Esophagus muscularis mucosa (tissue), 4 donors: ENCODE results near the gene NUMA1. TPM values are rescaled to one million over a fixed set of nuclear protein-coding genes. Genes with fewer than 3 reads are reported as not detected.

ENCODE experiments used
- DNase-seq: peaks from one replicate; pipeline ENCODE4 v3.0.0-alpha.2; 2017; ENCODE audit errors: extremely low spot score
- H3K27ac ChIP-seq, 4 donors: fragments of 200-600 bp; sonication (generic); replicated peaks in 1 of 4; 1 replicate in 3 of 4; 2 replicates in 1 of 4; pipeline ENCODE4 v1.5.1; 2016 to 2019; ENCODE audit warnings: mild to moderate bottlenecking in 1 of 4
- H3K27me3 ChIP-seq, 4 donors: fragments of 200-600 bp; sonication (generic); one replicate each; pipeline versions ENCODE4 v1.5.1 to v1.6.0; 2016 to 2019
- H3K36me3 ChIP-seq, 4 donors: fragments of 200-600 bp; sonication (generic); one replicate each; pipeline ENCODE4 v1.5.1; 2016 to 2019
- H3K4me1 ChIP-seq, 4 donors: fragments of 200-600 bp; sonication (generic); one replicate each; pipeline ENCODE4 v1.5.1; 2016 to 2019
- H3K4me3 ChIP-seq, 4 donors: fragments of 200-600 bp; sonication (generic); 1 replicate in 2 of 4; 2 replicates in 2 of 4; pipeline ENCODE4 v1.5.1; 2016 to 2019; ENCODE audit warnings: mild to moderate bottlenecking in 4 of 4, moderate library complexity in 1 of 4
- H3K9me3 ChIP-seq, 4 donors: fragments of 200-600 bp; sonication (generic); 1 replicate in 3 of 4; 2 replicates in 1 of 4; pipeline ENCODE4 v1.5.1; 2016 to 2019
- CTCF ChIP-seq, 3 experiments: fragments of 200-600 bp in 2 of 3; fragments of 450-650 bp in 1 of 3; sonication (generic) in 2 of 3; IDR thresholded peaks; one replicate each; pipeline ENCODE4 v1.5.1; 2017 to 2019; ENCODE audit warnings: antibody characterized with exemption in 3 of 3, mild to moderate bottlenecking in 2 of 3, moderate library complexity in 1 of 3
- EP300 ChIP-seq: sonication (generic); formaldehyde crosslinking; IDR thresholded peaks from one replicate; pipeline ENCODE4 v1.6.1; 2017; ENCODE audit warnings: antibody characterized with exemption
- POLR2A ChIP-seq: fragments of 450-650 bp; IDR thresholded peaks from one replicate; pipeline ENCODE4 v1.6.1; 2017; ENCODE audit warnings: antibody characterized with exemption, moderate library complexity, mild to moderate bottlenecking, low read depth
- POLR2AphosphoS5 ChIP-seq, 2 donors: sonication (generic); formaldehyde crosslinking; IDR thresholded peaks; one replicate each; pipeline ENCODE4 v1.6.1; 2017; ENCODE audit warnings: antibody characterized with exemption in 2 of 2
- WGBS: methylation state at CpG from one replicate; pipeline ENCODE4 v1.1.5; 2018; 5-methylcytosine and 5-hydroxymethylcytosine counted together
- intact Hi-C: fragments of 100-400 bp; cut with DNase I; formaldehyde crosslinking; loops from one replicate; pipeline ENCODE4 v1.15.1; 2023
- total RNA-seq, 4 donors: library from RNA; depleted of rRNA; stranded (reverse); fragments of >200 nt; gene quantifications; one replicate each; pipeline versions ENCODE4 v1.1.0 to v1.2.1, GENCODE V29; 2016

Gene NUMA1
- total RNA-seq, 4 donors from 2014 or later: 214 to 328 (median 272) TPM

- H3K27ac ChIP-seq: peak within 1 kb of the TSS; percentile 90 to 93 (median 90)
- intact Hi-C loops: no loop called here
- TF ChIP-seq CTCF (IDR thresholded peaks at IDR 0.05): peak in 2 of 3 experiments; percentile 27 to 60
- TF ChIP-seq POLR2AphosphoS5 (IDR thresholded peaks at IDR 0.05): peak; percentile 95 to 97
- peak; percentile 75 for TF ChIP-seq POLR2A
- no peak for TF ChIP-seq EP300
- no peaks in the 10 kb centered on the region for H3K9me3 ChIP-seq
- H3K36me3 ChIP-seq: peaks cover 10 to 33% (median 22%) of the 10 kb centered on the region in 4 donors
- H3K27me3 ChIP-seq: no peaks in the 10 kb centered on the region
- peak; percentile 100 for DNase-seq
- H3K4me3 ChIP-seq: peak within 1 kb of the TSS; percentile 68 to 77 (median 76)
- WGBS: 4% methylated on average over 14 of the region's 64 CpGs
- peaks cover 35 to 48% (median 39%) of the 10 kb centered on the region in 4 donors for H3K4me1 ChIP-seq
Measured at GRCh38 chr11:72102946-72103753, 22.8 kb upstream of the NUMA1 start, which contains the start of gene LAMTOR1. LAMTOR1 (minus strand) TSS chr11:72103297; CDS start chr11:72103224, 73 bp downstream.

- H3K4me1 ChIP-seq: peaks cover 35 to 48% (median 39%) of the 10 kb centered on the region in 4 donors
- TF ChIP-seq EP300 (no peak), POLR2AphosphoS5 (IDR thresholded peaks at IDR 0.05) (no peak), CTCF (IDR thresholded peaks at IDR 0.05) (no peak), POLR2A (no peak)
- intact Hi-C loops: no loop called here
- H3K27me3 ChIP-seq: no peaks in the 10 kb centered on the region
- H3K36me3 ChIP-seq: peaks cover 16 to 33% (median 28%) of the 10 kb centered on the region in 4 donors
- 5% methylated on average over 9 of the region's 9 CpGs for WGBS
- no peaks in the 10 kb centered on the region for H3K9me3 ChIP-seq
- peak overlapping the region; percentile 90 to 93 (median 90) for H3K27ac ChIP-seq
- H3K4me3 ChIP-seq: peak overlapping the region; percentile 68 to 77 (median 76)
- DNase-seq: no peak
Measured at GRCh38 chr11:72102631-72102945, 22.2 kb upstream of the NUMA1 start.

- no peak for DNase-seq
- intact Hi-C loops: no loop called here
- Histone ChIP-seq H3K4me1 (peaks cover 35 to 48% (median 39%) of the 10 kb centered on the region in 4 donors), H3K9me3 (no peaks in the 10 kb centered on the region), H3K36me3 (peaks cover 20 to 33% (median 30%) of the 10 kb centered on the region in 4 donors), H3K27ac (peak overlapping the region; percentile 90 to 93 (median 90)), H3K27me3 (no peaks in the 10 kb centered on the region), H3K4me3 (peak overlapping the region; percentile 68 to 77 (median 76))
- WGBS: 56% methylated on average over 4 of the region's 4 CpGs
- no peak for TF ChIP-seq POLR2AphosphoS5 (IDR thresholded peaks at IDR 0.05)
- TF ChIP-seq POLR2A: no peak
- no peak for TF ChIP-seq EP300
- TF ChIP-seq CTCF (IDR thresholded peaks at IDR 0.05): no peak
Measured at GRCh38 chr11:72102162-72102561, 21.8 kb upstream of the NUMA1 start.

- Histone ChIP-seq H3K4me1 (peaks cover 35 to 48% (median 39%) of the 10 kb centered on the region in 4 donors), H3K9me3 (no peaks in the 10 kb centered on the region), H3K27ac (peak overlapping the region in 1 of 4 donors; percentile 5), H3K36me3 (peaks cover 20 to 48% (median 47%) of the 10 kb centered on the region in 4 donors), H3K27me3 (no peaks in the 10 kb centered on the region), H3K4me3 (no peak overlapping the region)
- intact Hi-C loops: no loop called here
- 50% methylated on average over 1 of the region's 1 CpG for WGBS
- DNase-seq: no peak
- TF ChIP-seq POLR2AphosphoS5 (IDR thresholded peaks at IDR 0.05) (no peak), POLR2A (no peak), EP300 (no peak), CTCF (IDR thresholded peaks at IDR 0.05) (no peak)
Measured at GRCh38 chr11:72100462-72100861, 20.1 kb upstream of the NUMA1 start.
